ENCODE measurements around the gene CAT. TPM values are rescaled to one million over a fixed set of nuclear protein-coding genes. Genes with fewer than 3 reads are reported as not detected.
"Not testable (repeated sequence)": the region's sequence is repeated elsewhere in the genome, so short reads cannot be mapped to it uniquely, and the experiment has no call there.

The CAT gene
- total RNA-seq, 1 donor from 2014 or later = 108 TPM

DNA sequence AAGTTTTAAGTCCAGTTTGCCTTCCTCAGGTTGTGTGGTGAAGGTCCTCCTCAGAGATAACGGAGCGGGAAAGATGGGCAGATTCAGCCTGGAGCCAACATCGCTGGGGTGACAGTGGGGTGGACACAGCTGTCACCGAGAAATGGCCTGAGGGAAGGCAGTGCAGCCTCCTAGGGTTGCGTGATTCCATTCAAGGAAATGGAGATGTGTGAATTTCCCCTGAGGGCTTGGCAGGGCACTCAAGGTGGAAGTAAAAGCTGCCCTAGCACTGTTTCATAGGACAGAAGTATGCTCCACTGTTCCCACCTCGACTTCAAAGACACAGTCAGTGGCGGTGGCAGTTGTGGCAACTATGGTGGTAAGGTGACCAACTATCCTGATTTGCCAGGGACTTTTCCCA lies 15.4 kb upstream of the CAT start:
- H3K4me1 ChIP-seq = peaks cover 11% of the 10 kb centered on the region
- H3K27me3 ChIP-seq = no peaks in the 10 kb centered on the region
- H3K4me3 ChIP-seq = no peak overlapping the region
- DNase-seq (ENCODE audit: extremely low spot score in 2 of 2) = no peak
- TF ChIP-seq POLR2AphosphoS5 (IDR thresholded peaks at IDR 0.05; ENCODE audit: insufficient read depth in 1 of 2, low read depth in 1 of 2) (no peak), POLR2A (IDR thresholded peaks at IDR 0.05) (no peak)
- TF ChIP-seq, protein P1, sequence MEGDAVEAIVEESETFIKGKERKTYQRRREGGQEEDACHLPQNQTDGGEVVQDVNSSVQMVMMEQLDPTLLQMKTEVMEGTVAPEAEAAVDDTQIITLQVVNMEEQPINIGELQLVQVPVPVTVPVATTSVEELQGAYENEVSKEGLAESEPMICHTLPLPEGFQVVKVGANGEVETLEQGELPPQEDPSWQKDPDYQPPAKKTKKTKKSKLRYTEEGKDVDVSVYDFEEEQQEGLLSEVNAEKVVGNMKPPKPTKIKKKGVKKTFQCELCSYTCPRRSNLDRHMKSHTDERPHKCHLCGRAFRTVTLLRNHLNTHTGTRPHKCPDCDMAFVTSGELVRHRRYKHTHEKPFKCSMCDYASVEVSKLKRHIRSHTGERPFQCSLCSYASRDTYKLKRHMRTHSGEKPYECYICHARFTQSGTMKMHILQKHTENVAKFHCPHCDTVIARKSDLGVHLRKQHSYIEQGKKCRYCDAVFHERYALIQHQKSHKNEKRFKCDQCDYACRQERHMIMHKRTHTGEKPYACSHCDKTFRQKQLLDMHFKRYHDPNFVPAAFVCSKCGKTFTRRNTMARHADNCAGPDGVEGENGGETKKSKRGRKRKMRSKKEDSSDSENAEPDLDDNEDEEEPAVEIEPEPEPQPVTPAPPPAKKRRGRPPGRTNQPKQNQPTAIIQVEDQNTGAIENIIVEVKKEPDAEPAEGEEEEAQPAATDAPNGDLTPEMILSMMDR (IDR thresholded peaks at IDR 0.05) = no peak
- intact Hi-C loops (cut with DNase I) = no loop called here
- H3K36me3 ChIP-seq = no peaks in the 10 kb centered on the region
- no peaks in the 10 kb centered on the region for H3K9me3 ChIP-seq
- no peak overlapping the region for H3K27ac ChIP-seq

DNA sequence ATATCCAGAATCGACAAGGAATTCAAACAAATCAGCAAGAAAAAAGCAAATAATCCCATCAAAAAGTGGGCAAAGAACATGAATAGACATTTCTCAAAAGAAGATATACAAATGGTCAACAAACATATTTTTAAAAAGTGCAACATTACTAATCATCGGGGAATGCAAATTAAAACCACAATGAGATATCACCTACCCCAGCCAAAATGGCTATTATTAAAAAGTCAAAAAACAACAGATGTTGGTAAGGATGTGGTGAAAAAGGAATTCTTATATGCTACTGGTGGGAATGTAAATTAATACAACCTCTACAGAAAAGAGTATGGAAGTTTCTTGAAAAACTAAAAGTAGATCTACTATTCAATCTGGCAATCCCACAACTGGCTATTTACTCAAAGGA lies 13.9 kb upstream of the CAT start:
- H3K9me3 ChIP-seq; intact Hi-C loops (cut with DNase I); H3K27ac ChIP-seq: not testable (repeated sequence)

DNA sequence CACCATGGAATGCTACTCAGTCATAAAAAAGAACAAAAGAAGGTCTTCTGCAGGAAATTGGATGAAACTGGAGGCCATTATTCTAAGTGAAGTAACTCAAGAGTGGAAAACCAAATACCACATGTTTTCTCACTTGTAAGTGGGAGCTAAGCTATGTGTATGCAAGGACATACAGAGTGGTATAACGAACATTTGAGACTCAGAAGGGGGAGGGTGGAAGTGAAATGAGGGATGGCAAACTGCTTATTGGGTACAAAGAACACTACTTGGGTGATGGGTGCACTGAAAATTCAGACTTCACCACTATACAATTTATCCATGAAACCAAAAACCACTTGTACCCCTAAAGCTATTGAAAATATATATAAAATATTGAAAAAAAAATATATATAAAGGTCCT lies 13.4 kb upstream of the CAT start:
- H3K27ac ChIP-seq = no peak overlapping the region
- no peak for TF ChIP-seq POLR2AphosphoS5 (IDR thresholded peaks at IDR 0.05; ENCODE audit: insufficient read depth in 1 of 2, low read depth in 1 of 2)
- no peak for TF ChIP-seq POLR2A (IDR thresholded peaks at IDR 0.05)
- TF ChIP-seq, protein P1 (IDR thresholded peaks at IDR 0.05) = no peak
- no peaks in the 10 kb centered on the region for H3K9me3 ChIP-seq
- DNase-seq (ENCODE audit: extremely low spot score in 2 of 2) = no peak
- no peak overlapping the region for H3K4me3 ChIP-seq
- no peaks in the 10 kb centered on the region for H3K27me3 ChIP-seq
- H3K4me1 ChIP-seq = peaks cover 11% of the 10 kb centered on the region
- intact Hi-C loops (cut with DNase I) = no loop called here
- no peaks in the 10 kb centered on the region for H3K36me3 ChIP-seq

More for the DNA sequence above, 13.9 kb upstream of the CAT start:
- not testable (repeated sequence) for DNase-seq (ENCODE audit: extremely low spot score in 2 of 2); H3K36me3 ChIP-seq; H3K4me3 ChIP-seq; H3K27me3 ChIP-seq
- H3K4me1 ChIP-seq = peaks cover 11% of the 10 kb centered on the region

DNA sequence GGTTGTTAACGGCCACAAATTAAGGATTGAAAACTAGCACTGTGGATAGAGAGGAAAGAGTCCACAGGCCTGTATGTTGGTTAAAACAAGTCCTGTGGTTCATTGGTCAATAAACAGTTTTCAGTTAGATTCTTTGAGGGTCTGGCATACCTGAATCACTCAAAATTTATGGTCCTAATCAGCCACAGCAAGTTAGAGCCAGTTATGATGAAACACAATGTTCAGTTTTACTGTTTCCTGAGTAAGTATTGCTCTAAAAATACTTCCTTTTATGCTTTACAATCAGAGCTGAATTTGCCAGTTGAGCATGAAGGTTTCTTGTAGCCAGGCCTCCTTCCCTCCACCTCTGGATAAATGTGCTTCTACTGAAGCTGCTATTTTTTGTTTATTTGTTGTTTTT lies 12.9 kb upstream of the CAT start:
- Histone ChIP-seq H3K27ac (peak overlapping the region; percentile 33), H3K36me3 (no peaks in the 10 kb centered on the region), H3K4me1 (peaks cover 11% of the 10 kb centered on the region), H3K9me3 (no peaks in the 10 kb centered on the region), H3K27me3 (no peaks in the 10 kb centered on the region), H3K4me3 (no peak overlapping the region)
- TF ChIP-seq POLR2AphosphoS5 (IDR thresholded peaks at IDR 0.05; ENCODE audit: insufficient read depth in 1 of 2, low read depth in 1 of 2) = no peak
- no peak for DNase-seq (ENCODE audit: extremely low spot score in 2 of 2)
- intact Hi-C loops (cut with DNase I) = no loop called here

- no peaks in the 10 kb centered on the region for H3K36me3 ChIP-seq
- H3K4me1 ChIP-seq = peaks cover 11% of the 10 kb centered on the region
- no peak for DNase-seq (ENCODE audit: extremely low spot score in 2 of 2)
- H3K27me3 ChIP-seq = no peaks in the 10 kb centered on the region
- H3K9me3 ChIP-seq = no peaks in the 10 kb centered on the region
- TF ChIP-seq POLR2AphosphoS5 (IDR thresholded peaks at IDR 0.05; ENCODE audit: insufficient read depth in 1 of 2, low read depth in 1 of 2) (no peak), POLR2A (IDR thresholded peaks at IDR 0.05) (no peak)
- TF ChIP-seq, protein P1 (IDR thresholded peaks at IDR 0.05) = no peak
- no peak overlapping the region for H3K27ac ChIP-seq
- no peak overlapping the region for H3K4me3 ChIP-seq
- intact Hi-C loops (cut with DNase I) = no loop called here
Observed at GRCh38 chr11:34426766-34427185, 12.0 kb upstream of the CAT start.

DNA sequence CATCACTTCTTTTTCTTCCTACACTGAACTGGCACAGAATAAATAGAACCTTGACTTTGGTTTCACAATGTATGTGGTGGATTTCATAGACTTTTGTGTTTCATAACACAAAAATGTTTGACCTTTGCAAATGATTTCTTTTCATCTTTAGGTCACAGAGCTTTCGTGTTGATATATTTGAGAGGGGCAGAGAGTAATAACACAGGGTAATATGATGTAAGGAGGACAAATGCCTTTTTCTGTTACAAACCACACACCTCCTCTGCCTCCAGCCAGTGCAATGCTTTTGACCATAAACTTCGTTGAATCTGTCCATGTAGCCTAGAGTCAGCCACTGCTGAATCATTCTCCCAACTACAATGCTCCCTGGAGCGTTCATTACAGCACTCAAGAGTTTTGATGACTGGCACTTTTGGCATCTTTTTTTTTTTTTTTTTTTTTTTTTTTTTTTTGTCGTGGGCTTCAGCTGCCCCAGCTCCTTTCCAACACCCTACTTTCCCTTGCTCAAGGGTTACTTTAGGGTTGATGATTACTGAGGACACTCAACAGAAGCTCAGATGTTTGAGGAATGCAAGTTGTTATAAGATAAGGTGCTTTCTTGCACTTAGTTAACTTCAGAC lies 11.4 kb upstream of the CAT start:
- intact Hi-C loops (cut with DNase I) = no loop called here
- TF ChIP-seq, protein P1 (IDR thresholded peaks at IDR 0.05) = no peak
- TF ChIP-seq POLR2AphosphoS5 (IDR thresholded peaks at IDR 0.05; ENCODE audit: insufficient read depth in 1 of 2, low read depth in 1 of 2) (no peak), POLR2A (IDR thresholded peaks at IDR 0.05) (no peak)

More for the DNA sequence above, 11.4 kb upstream of the CAT start:
- Histone ChIP-seq H3K4me3 (no peak overlapping the region), H3K27me3 (no peaks in the 10 kb centered on the region), H3K9me3 (no peaks in the 10 kb centered on the region), H3K27ac (no peak overlapping the region), H3K36me3 (no peaks in the 10 kb centered on the region), H3K4me1 (peaks cover 11% of the 10 kb centered on the region)
- no peak for DNase-seq (ENCODE audit: extremely low spot score in 2 of 2)

Measured in vagina (tissue), 2 donors.